GM18868 (cell line): ENCODE measurements around the gene YTHDC2.

Experiments used
- ATAC-seq: cut with Tn5 transposase; IDR thresholded peaks from one replicate; pipeline ENCODE4 v1.9.1; 2021; ENCODE audit warnings: mild to moderate bottlenecking, moderate library complexity; ENCODE audit not compliant: unreplicated experiment

YTHDC2 gene

GRCh38 chr5:113519412-113519811 lies 5.9 kb downstream of the YTHDC2 start:
- ATAC-seq: no peak

- ATAC-seq: peak; percentile 69
Measured at GRCh38 chr5:113520429-113520828, 6.9 kb downstream of the YTHDC2 start.

GRCh38 chr5:113520899-113521298 lies 7.4 kb downstream of the YTHDC2 start:
- ATAC-seq: no peak

GRCh38 chr5:113523168-113523567 lies 9.7 kb downstream of the YTHDC2 start:
- ATAC-seq: no peak

- peak; percentile 76 for ATAC-seq
Measured at GRCh38 chr5:113524927-113525326, 11.4 kb downstream of the YTHDC2 start.

- ATAC-seq: no peak
Measured at GRCh38 chr5:113526421-113526820, 12.9 kb downstream of the YTHDC2 start.

- ATAC-seq: no peak
Measured at GRCh38 chr5:113527746-113528145, 14.3 kb downstream of the YTHDC2 start.

- ATAC-seq: no peak
Measured at GRCh38 chr5:113531481-113532159, 18.1 kb downstream of the YTHDC2 start.

- no peak for ATAC-seq
Measured at GRCh38 chr5:113538313-113538712, 24.8 kb downstream of the YTHDC2 start.

- ATAC-seq: no peak
Measured at GRCh38 chr5:113546703-113547183, 33.2 kb downstream of the YTHDC2 start.

GRCh38 chr5:113548396-113548795 lies 34.9 kb downstream of the YTHDC2 start:
- no peak for ATAC-seq

GRCh38 chr5:113552137-113552536 lies 38.6 kb downstream of the YTHDC2 start:
- ATAC-seq: no peak

- ATAC-seq: no peak
Measured at GRCh38 chr5:113552620-113553019, 39.1 kb downstream of the YTHDC2 start.

GRCh38 chr5:113562828-113563400 lies 49.4 kb downstream of the YTHDC2 start:
- no peak for ATAC-seq

- ATAC-seq: no peak
Measured at GRCh38 chr5:113569396-113569795, 55.9 kb downstream of the YTHDC2 start.

GRCh38 chr5:113572716-113573115 lies 59.2 kb downstream of the YTHDC2 start:
- ATAC-seq: no peak

- no peak for ATAC-seq
Measured at GRCh38 chr5:113574417-113574816, 60.9 kb downstream of the YTHDC2 start.

GRCh38 chr5:113575074-113575473 lies 61.6 kb downstream of the YTHDC2 start:
- ATAC-seq: no peak

GRCh38 chr5:113578091-113578490 lies 64.6 kb downstream of the YTHDC2 start:
- no peak for ATAC-seq

- no peak for ATAC-seq
Measured at GRCh38 chr5:113581388-113581787, 67.9 kb downstream of the YTHDC2 start.

GRCh38 chr5:113598150-113598549 lies 84.7 kb downstream of the YTHDC2 start:
- no peak for ATAC-seq

GRCh38 chr5:113598926-113599325 lies 85.4 kb downstream of the YTHDC2 start:
- no peak for ATAC-seq
